Panc1 (cell line): ENCODE results near the gene DHX8. TPM values are rescaled to one million over a fixed set of nuclear protein-coding genes. Genes with fewer than 3 reads are reported as not detected.

Experiments
- ATAC-seq: fragments of 200-7000 bp; cut with Tn5 transposase; 2 replicates; pipeline ENCODE4 v1.9.1; 2020; ENCODE audit warnings: mild to moderate bottlenecking, moderate library complexity
- BruUV-seq: library from RNA; stranded (reverse); fragments of 400-500 nt; replicated peaks from 2 replicates; lab custom pipeline; 2021; lab: Mats Ljungman, UMichigan
- CTCF ChIA-PET: fragments of 300-600 bp; sonication (Branson Sonifier 250); formaldehyde crosslinking; loops from one replicate; lab custom pipeline; 2022; ENCODE audit warnings: antibody characterized with exemption; lab: Charles Lee
- POLR2A ChIA-PET: fragments of 300-600 bp; sonication (Branson Sonifier 250); formaldehyde crosslinking; loops from one replicate; lab custom pipeline; 2022; ENCODE audit warnings: antibody characterized with exemption; lab: Charles Lee
- DNase-seq: peaks from one replicate; pipeline ENCODE4 v3.0.0-alpha.2; 2010; ENCODE audit warnings: low read depth, low spot score
- H3K27ac ChIP-seq: 2 replicates; pipeline ENCODE4 v1.5.1; 2011; ENCODE audit warnings: mild to moderate bottlenecking, low read length, inconsistent platforms
- H3K27me3 ChIP-seq: fragments of 200-500 bp; sonication (Bioruptor generic); 2 replicates; pipeline ENCODE4 v1.6.0; 2014; ENCODE audit warnings: low read length, inconsistent platforms; ENCODE audit not compliant: control insufficient read depth, insufficient read depth
- H3K36me3 ChIP-seq: fragments of 200-500 bp; sonication (Bioruptor generic); 2 replicates; pipeline ENCODE4 v1.5.1; 2014; ENCODE audit warnings: inconsistent platforms, mild to moderate bottlenecking, low read length, moderate library complexity; ENCODE audit not compliant: control insufficient read depth, insufficient read depth
- H3K4me1 ChIP-seq: 2 replicates; pipeline ENCODE4 v1.5.1; 2011; ENCODE audit warnings: inconsistent platforms, mild to moderate bottlenecking, low read length, moderate library complexity; ENCODE audit not compliant: control insufficient read depth, insufficient read depth
- H3K4me3 ChIP-seq, 2 experiments: 2 replicates each; pipeline ENCODE4 v1.5.1; 2011 to 2012; ENCODE audit warnings: low read depth in 2 of 2, low read length in 2 of 2, mild to moderate bottlenecking in 2 of 2, inconsistent platforms in 1 of 2, moderate library complexity in 1 of 2
- H3K9me3 ChIP-seq: fragments of 200-500 bp; sonication (Bioruptor generic); 2 replicates; pipeline ENCODE4 v1.5.1; 2014; ENCODE audit warnings: low read depth, mild to moderate bottlenecking, inconsistent platforms, low read length, moderate library complexity; ENCODE audit not compliant: control insufficient read depth, insufficient read depth
- CTCF ChIP-seq: fragments of 450-650 bp; IDR thresholded peaks from 2 replicates; pipeline ENCODE4 v1.5.1; 2017; ENCODE audit warnings: mild to moderate bottlenecking
- POLR2AphosphoS5 ChIP-seq: IDR thresholded peaks from 2 replicates; pipeline ENCODE4 v1.6.1; 2012; ENCODE audit warnings: mild to moderate bottlenecking, low read depth, low read length, moderate library complexity
- SIN3A ChIP-seq: IDR thresholded peaks from 2 replicates; pipeline ENCODE4 v1.6.1; 2012; ENCODE audit warnings: low read depth, mild to moderate bottlenecking, low read length, moderate library complexity, borderline replicate concordance; ENCODE audit not compliant: insufficient read depth
- TCF7L2 ChIP-seq: IDR thresholded peaks from 2 replicates; pipeline ENCODE4 v1.6.1; 2011; ENCODE audit warnings: mild to moderate bottlenecking, low read depth, low read length, inconsistent platforms
- in situ Hi-C: cut with HindIII; loops from 2 replicates; pipeline ENCODE4 v1.10.0; 2016; ENCODE audit warnings: low sequenced_read_pairs, low pct_unique_long_range_greater_than_20kb
- intact Hi-C: fragments of 100-400 bp; cut with micrococcal nuclease; formaldehyde crosslinking; loops from one replicate; pipeline ENCODE4 v1.10.0; 2022; ENCODE audit not compliant: unreplicated experiment
- total RNA-seq: library from RNA; stranded (reverse); gene quantifications from one replicate; pipeline ENCODE4 v1.2.1, GENCODE V29; 2021; ENCODE audit not compliant: unreplicated experiment
- TF ChIP-seq, protein P1 (sequence below), 2 experiments: IDR thresholded peaks; 2 replicates each; pipeline ENCODE4 v1.6.1; 2011 to 2012; ENCODE audit warnings: low read depth in 2 of 2, control low read depth in 1 of 2, low read length in 1 of 2, mild to moderate bottlenecking in 1 of 2, moderate library complexity in 1 of 2; ENCODE audit not compliant: insufficient read depth in 1 of 2

DHX8 gene
- total RNA-seq, 1 experiment from 2014 or later, result 45.6 TPM

DNA sequence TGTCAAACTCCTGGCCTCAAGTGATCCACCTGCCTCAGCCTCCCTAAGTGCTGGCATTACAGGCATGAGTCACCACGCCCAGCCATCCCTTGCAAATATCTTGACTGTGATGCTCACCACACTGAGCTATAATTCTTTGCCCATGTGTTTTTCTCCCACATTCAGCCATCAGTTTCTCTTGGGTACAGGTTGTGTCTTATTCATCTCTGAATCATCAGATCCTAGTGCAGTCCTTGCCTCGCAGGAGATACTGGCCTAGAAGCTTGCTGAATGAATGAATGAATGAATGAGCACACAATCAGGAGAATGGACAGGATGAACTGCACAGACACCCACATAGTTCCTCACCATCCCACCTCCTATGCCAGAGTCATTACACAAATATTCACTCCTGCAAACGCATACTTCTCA is 86.7 kb downstream of the DHX8 start:
- BruUV-seq, result no TSS peak
- CTCF ChIA-PET, result no interaction called here
- intact Hi-C loops, result no loop called here
- no peak for DNase-seq
- Histone ChIP-seq H3K27me3 (no peaks in the 10 kb centered on the region), H3K4me3 (no peak overlapping the region), H3K4me1 (no peaks in the 10 kb centered on the region; the same call in 1 of the 2 replicates), H3K36me3 (no peaks in the 10 kb centered on the region), H3K9me3 (no peaks in the 10 kb centered on the region), H3K27ac (no peak overlapping the region)
- POLR2A ChIA-PET, result no interaction called here
- TF ChIP-seq POLR2AphosphoS5 (no peak), TCF7L2 (no peak), SIN3A (no peak), CTCF (no peak)
- TF ChIP-seq, protein P1, sequence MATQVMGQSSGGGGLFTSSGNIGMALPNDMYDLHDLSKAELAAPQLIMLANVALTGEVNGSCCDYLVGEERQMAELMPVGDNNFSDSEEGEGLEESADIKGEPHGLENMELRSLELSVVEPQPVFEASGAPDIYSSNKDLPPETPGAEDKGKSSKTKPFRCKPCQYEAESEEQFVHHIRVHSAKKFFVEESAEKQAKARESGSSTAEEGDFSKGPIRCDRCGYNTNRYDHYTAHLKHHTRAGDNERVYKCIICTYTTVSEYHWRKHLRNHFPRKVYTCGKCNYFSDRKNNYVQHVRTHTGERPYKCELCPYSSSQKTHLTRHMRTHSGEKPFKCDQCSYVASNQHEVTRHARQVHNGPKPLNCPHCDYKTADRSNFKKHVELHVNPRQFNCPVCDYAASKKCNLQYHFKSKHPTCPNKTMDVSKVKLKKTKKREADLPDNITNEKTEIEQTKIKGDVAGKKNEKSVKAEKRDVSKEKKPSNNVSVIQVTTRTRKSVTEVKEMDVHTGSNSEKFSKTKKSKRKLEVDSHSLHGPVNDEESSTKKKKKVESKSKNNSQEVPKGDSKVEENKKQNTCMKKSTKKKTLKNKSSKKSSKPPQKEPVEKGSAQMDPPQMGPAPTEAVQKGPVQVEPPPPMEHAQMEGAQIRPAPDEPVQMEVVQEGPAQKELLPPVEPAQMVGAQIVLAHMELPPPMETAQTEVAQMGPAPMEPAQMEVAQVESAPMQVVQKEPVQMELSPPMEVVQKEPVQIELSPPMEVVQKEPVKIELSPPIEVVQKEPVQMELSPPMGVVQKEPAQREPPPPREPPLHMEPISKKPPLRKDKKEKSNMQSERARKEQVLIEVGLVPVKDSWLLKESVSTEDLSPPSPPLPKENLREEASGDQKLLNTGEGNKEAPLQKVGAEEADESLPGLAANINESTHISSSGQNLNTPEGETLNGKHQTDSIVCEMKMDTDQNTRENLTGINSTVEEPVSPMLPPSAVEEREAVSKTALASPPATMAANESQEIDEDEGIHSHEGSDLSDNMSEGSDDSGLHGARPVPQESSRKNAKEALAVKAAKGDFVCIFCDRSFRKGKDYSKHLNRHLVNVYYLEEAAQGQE (IDR thresholded peaks at IDR 0.05; ENCODE audit: insufficient read depth in 1 of 2, low read depth in 2 of 2, low read length in 1 of 2), result no peak
- ATAC-seq, result peak; percentile 61; the same call in 1 of the 2 replicates
- in situ Hi-C loops, result no loop called here

GRCh38 chr17:43572368-43572980 is 88.7 kb downstream of the DHX8 start:
- ATAC-seq (no peak), DNase-seq (no peak)
- H3K9me3 ChIP-seq, result no peaks in the 10 kb centered on the region
- TF ChIP-seq, protein P1 (IDR thresholded peaks at IDR 0.05; ENCODE audit: insufficient read depth in 1 of 2, low read depth in 2 of 2, low read length in 1 of 2), result no peak
- TF ChIP-seq CTCF (no peak), TCF7L2 (0 out of 2 replicates have a peak, but pooled peaks have one; percentile 43), SIN3A (no peak), POLR2AphosphoS5 (no peak)
- BruUV-seq, result no TSS peak
- H3K27me3 ChIP-seq, result no peaks in the 10 kb centered on the region
- intact Hi-C loops, result no loop called here
- H3K36me3 ChIP-seq, result no peaks in the 10 kb centered on the region
- no peaks in the 10 kb centered on the region; the same call in 1 of the 2 replicates for H3K4me1 ChIP-seq
- H3K4me3 ChIP-seq, result no peak overlapping the region
- CTCF ChIA-PET, result no interaction called here
- in situ Hi-C loops, result no loop called here
- no peak overlapping the region for H3K27ac ChIP-seq
- POLR2A ChIA-PET, result no interaction called here
